CD4-positive, alpha-beta T cell treated with Interferon alpha-2 for 1 hour (primary cell): ENCODE measurements around the gene ANKRD6.

Source experiments
- DNase-seq, 2 donors: peaks; one replicate each; pipeline ENCODE4 v3.0.0-alpha.2; 2020 to 2022

Gene ANKRD6

GRCh38 chr6:89667872-89668556 lies 235.1 kb downstream of the ANKRD6 start:
- no peak for DNase-seq

- DNase-seq, result no peak
Observed at GRCh38 chr6:89669002-89669401, 236.1 kb downstream of the ANKRD6 start.

GRCh38 chr6:89670935-89671565 lies 238.1 kb downstream of the ANKRD6 start:
- no peak for DNase-seq

- DNase-seq, result no peak
Observed at GRCh38 chr6:89675949-89676748, 243.2 kb downstream of the ANKRD6 start.

- no peak for DNase-seq
Observed at GRCh38 chr6:89678531-89678930, 245.6 kb downstream of the ANKRD6 start.

GRCh38 chr6:89679215-89680120 lies 246.5 kb downstream of the ANKRD6 start:
- no peak for DNase-seq

- DNase-seq, result no peak
Observed at GRCh38 chr6:89680150-89680549, 247.2 kb downstream of the ANKRD6 start.

GRCh38 chr6:89680551-89680950 lies 247.6 kb downstream of the ANKRD6 start:
- no peak for DNase-seq

GRCh38 chr6:89681983-89682564 lies 249.1 kb downstream of the ANKRD6 start:
- no peak for DNase-seq

GRCh38 chr6:89682991-89683390 lies 250.0 kb downstream of the ANKRD6 start:
- no peak for DNase-seq
